Type B pancreatic cell (in vitro differentiated cells): Measurements from ENCODE around the gene SLC35F1. TPM values are rescaled to one million over a fixed set of nuclear protein-coding genes. Genes with fewer than 3 reads are reported as not detected.

Experiments used
- DNase-seq: peaks from one replicate; pipeline ENCODE4 v3.0.0; 2021; ENCODE audit warnings: mixed read lengths; ENCODE audit not compliant: unreplicated experiment; ENCODE audit errors: extremely low spot score
- H3K27ac Mint-ChIP-seq: 2 replicates; pipeline ENCODE4 v1.8.0; 2021; ENCODE audit warnings: mild to moderate bottlenecking, mixed read lengths
- H3K27me3 Mint-ChIP-seq: 2 replicates; pipeline ENCODE4 v1.8.0; 2021; ENCODE audit warnings: mixed read lengths
- H3K36me3 Mint-ChIP-seq: 2 replicates; pipeline ENCODE4 v1.8.0; 2021; ENCODE audit warnings: mixed read lengths
- H3K4me1 Mint-ChIP-seq: one replicate; pipeline ENCODE4 v1.8.0; 2021; ENCODE audit warnings: mixed read lengths; ENCODE audit not compliant: unreplicated experiment
- H3K4me3 Mint-ChIP-seq: 2 replicates; pipeline ENCODE4 v1.8.0; 2021; ENCODE audit warnings: mild to moderate bottlenecking, mixed read lengths
- H3K9me3 Mint-ChIP-seq: 2 replicates; pipeline ENCODE4 v1.8.0; 2021; ENCODE audit warnings: mixed read lengths
- total RNA-seq: library from RNA; stranded (reverse); gene quantifications from 2 replicates; pipeline ENCODE4 v1.2.1, GENCODE V29; 2021; ENCODE audit warnings: low replicate concordance
- TF ChIP-seq, protein P1 (sequence below): fragments of 200-600 bp; sonication (generic); conservative IDR thresholded peaks from 2 replicates; pipeline ENCODE4 v1.5.0; 2021; ENCODE audit warnings: antibody characterized with exemption, mild to moderate bottlenecking

Gene SLC35F1
- total RNA-seq, 1 donor from 2014 or later, result 6.1 TPM

DNA sequence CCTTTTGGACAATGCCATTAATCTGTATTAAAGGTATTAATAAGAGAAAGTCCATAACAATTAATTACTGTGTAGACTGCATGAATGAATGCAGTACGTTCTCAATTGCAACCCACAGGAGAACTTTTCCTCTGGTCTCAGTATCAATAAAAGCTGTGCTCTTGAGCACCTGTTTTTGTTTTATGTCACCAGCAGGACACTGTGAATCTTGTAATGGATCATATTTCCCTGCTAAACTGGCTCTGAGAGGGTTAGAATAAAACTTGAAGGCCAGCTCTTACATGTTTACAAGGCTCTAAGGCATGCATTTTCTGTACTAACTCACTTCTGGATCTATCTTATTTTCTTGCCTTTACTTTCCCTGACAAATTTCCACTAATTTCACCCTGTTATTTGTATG is 426.7 kb downstream of the SLC35F1 start:
- Mint-ChIP-seq H3K9me3 (no peaks in the 10 kb centered on the region), H3K27me3 (no peaks in the 10 kb centered on the region), H3K36me3 (no peaks in the 10 kb centered on the region), H3K4me1 (no peaks in the 10 kb centered on the region), H3K4me3 (no peak overlapping the region), H3K27ac (no peak overlapping the region)
- TF ChIP-seq, protein P1, sequence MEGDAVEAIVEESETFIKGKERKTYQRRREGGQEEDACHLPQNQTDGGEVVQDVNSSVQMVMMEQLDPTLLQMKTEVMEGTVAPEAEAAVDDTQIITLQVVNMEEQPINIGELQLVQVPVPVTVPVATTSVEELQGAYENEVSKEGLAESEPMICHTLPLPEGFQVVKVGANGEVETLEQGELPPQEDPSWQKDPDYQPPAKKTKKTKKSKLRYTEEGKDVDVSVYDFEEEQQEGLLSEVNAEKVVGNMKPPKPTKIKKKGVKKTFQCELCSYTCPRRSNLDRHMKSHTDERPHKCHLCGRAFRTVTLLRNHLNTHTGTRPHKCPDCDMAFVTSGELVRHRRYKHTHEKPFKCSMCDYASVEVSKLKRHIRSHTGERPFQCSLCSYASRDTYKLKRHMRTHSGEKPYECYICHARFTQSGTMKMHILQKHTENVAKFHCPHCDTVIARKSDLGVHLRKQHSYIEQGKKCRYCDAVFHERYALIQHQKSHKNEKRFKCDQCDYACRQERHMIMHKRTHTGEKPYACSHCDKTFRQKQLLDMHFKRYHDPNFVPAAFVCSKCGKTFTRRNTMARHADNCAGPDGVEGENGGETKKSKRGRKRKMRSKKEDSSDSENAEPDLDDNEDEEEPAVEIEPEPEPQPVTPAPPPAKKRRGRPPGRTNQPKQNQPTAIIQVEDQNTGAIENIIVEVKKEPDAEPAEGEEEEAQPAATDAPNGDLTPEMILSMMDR, result no peak
- DNase-seq, result no peak

DNA sequence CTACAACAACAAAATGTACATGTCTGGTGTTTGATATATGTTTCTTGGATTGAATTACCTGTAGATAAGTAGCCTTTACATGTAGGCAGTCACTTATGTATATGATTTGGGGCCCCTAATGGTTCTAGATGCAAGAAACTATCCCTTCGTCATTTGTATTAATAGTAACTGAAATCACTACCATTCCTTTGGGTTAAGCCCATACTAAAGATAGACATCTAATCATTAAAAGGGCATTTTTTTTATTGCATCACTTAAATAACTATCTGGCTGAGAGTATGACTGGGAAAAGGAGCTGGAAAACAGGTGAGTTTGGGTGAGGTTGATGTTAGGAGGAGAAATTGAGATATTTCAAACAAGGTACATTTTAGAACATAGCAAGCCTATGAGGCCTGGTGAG is 427.6 kb downstream of the SLC35F1 start:
- no peaks in the 10 kb centered on the region for H3K36me3 Mint-ChIP-seq
- DNase-seq, result no peak
- no peaks in the 10 kb centered on the region for H3K27me3 Mint-ChIP-seq
- H3K9me3 Mint-ChIP-seq, result no peaks in the 10 kb centered on the region
- TF ChIP-seq, protein P1, result no peak
- no peak overlapping the region for H3K4me3 Mint-ChIP-seq
- H3K4me1 Mint-ChIP-seq, result no peaks in the 10 kb centered on the region
- no peak overlapping the region for H3K27ac Mint-ChIP-seq

DNA sequence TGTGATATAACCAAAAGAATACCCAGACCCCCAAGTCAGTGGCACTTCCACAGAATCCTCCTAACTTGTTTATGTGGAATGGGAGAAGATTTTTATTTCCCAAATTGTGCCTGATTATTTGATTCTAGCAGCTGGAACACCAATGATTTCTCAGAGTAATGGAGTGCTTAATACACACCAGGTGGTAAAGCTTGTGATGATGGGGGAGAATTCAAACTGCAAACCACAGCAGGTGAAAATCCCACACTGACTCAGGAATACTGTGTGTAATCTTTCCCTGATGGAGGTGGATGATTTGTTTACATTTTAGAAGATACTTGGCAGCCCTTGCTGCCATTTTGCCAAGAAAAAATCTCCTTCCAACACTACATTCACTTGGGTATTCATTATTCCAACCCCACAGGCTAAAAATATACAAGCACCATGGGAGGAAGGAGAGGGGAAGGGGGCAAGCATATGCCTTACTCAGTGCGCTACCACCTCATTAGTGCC is 428.3 kb downstream of the SLC35F1 start:
- H3K4me1 Mint-ChIP-seq, result no peaks in the 10 kb centered on the region
- H3K4me3 Mint-ChIP-seq, result no peak overlapping the region
- no peak overlapping the region for H3K27ac Mint-ChIP-seq
- H3K27me3 Mint-ChIP-seq, result no peaks in the 10 kb centered on the region
- TF ChIP-seq, protein P1, result no peak
- no peaks in the 10 kb centered on the region for H3K36me3 Mint-ChIP-seq
- no peaks in the 10 kb centered on the region for H3K9me3 Mint-ChIP-seq
- no peak for DNase-seq

DNA sequence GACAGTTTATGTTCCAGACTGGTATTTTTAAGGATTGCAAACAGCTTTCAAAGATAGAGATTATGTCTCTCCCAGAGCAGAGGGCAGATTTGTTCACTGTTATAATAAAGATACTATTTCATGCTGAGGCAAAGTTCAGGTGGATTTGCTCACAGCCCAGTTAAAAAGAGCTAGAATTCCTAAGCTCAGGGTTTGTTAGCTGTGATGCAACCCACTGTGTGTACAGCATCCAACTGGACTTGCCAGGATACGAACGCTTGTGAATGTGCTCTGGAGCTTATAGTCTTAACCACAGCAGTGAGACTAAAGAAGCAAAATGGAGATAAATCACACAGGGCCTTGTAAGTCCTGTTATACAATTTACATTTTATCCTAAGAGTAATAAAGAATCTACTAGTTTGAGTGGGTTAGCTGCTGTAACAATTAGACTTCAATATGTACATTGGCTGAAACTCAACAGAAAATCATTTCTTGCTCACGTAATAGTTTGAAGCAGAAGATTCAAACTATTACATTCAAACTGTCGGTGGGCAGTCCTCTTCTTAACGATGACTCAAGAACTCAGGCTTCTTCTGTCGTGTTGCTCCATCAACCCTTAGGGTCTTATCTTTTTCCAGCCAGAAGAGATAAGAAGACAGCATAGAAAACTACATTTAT is 437.1 kb downstream of the SLC35F1 start:
- Mint-ChIP-seq H3K4me3 (no peak overlapping the region), H3K36me3 (no peaks in the 10 kb centered on the region)
- TF ChIP-seq, protein P1, result no peak

DNA sequence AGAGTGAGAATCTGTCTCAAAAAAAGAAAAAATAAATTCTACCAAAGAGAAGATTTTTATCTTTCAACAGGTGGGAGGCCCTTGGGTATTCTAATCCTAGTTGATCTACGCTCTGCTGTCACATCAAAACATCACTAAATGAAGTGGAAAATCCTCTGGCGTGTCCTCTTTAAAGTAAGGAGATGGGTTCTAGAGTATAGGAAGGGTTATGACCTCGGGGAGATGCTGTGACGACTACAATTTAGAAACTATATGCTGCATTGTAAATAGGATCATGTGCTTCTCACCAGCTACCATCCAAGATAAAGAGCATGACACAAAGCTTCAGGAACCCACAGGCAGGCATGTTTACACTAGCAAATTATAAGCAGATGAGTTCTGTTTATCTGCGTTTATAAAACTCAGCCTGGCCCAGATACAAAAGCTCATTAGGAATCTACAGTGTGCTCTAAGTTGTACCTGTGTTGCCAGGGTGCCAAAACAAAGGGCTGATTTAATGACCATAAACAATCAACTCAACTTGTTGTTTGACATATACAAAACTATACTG is 443.9 kb downstream of the SLC35F1 start:
- no peaks in the 10 kb centered on the region for H3K4me1 Mint-ChIP-seq
- no peaks in the 10 kb centered on the region for H3K27me3 Mint-ChIP-seq
- no peak overlapping the region for H3K27ac Mint-ChIP-seq
- DNase-seq, result no peak
- H3K36me3 Mint-ChIP-seq, result no peaks in the 10 kb centered on the region
- no peak overlapping the region for H3K4me3 Mint-ChIP-seq
- H3K9me3 Mint-ChIP-seq, result no peaks in the 10 kb centered on the region
- TF ChIP-seq, protein P1, result no peak

More for the DNA sequence above, 437.1 kb downstream of the SLC35F1 start:
- no peak for DNase-seq
- H3K9me3 Mint-ChIP-seq, result peaks cover 5% of the 10 kb centered on the region
- H3K27me3 Mint-ChIP-seq, result peaks cover 3% of the 10 kb centered on the region
- H3K4me1 Mint-ChIP-seq, result no peaks in the 10 kb centered on the region
- H3K27ac Mint-ChIP-seq, result no peak overlapping the region
